ENCODE measurements around the gene RICTOR. TPM values are rescaled to one million over a fixed set of nuclear protein-coding genes. Genes with fewer than 3 reads are reported as not detected.

RICTOR gene
- total and polyA plus RNA-seq, 12 donors: 3.1 to 88.3 (median 45.5) TPM

DNA sequence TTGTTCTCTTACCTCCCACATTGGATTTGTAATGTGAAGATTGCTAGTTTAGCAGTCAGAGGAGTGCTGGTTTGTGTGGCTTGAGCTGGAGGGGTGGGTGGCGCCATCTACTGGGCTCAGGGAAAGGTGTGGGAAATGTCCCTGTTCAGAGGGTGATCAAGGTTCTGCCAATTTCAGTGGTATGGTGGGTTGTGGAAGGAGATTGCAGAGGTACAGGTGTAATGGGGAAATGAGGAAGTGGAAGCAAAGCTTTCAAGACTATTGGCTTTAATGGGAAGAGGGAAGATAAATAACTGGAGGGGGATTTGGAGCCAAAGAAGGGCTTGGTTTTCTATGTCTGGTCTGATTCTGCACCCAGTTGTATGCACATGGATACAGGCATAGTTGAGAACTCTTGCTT is 152.0 kb downstream of the RICTOR start:
- Histone ChIP-seq H3K4me1 (peaks cover 0 to 23% (median 9%) of the 10 kb centered on the region in 9 donors), H3K9me3 (no peaks in the 10 kb centered on the region), H3K36me3 (peaks cover 0 to 95% (median 4%) of the 10 kb centered on the region in 9 donors), H3K27ac (no peak overlapping the region), H3K27me3 (no peaks in the 10 kb centered on the region), H3K4me3 (no peak overlapping the region)
- DNase-seq: peak; percentile 33 to 41
- peak; percentile 47 to 82 (median 69) for TF ChIP-seq CTCF (IDR thresholded peaks at IDR 0.05)
- 10 to 13% methylated on average over 1 of the region's 1 CpG for WGBS, 2 donors
- intact Hi-C loops (cut with DNase I): loop anchor here in 8 of 10 donors (5.0 to 10.0 kb wide), 9 partner anchors 75 to 540 kb away; partner anchors contain the start of gene OSMR (in 1 of the 8)
- ATAC-seq: peak in 7 of 8 donors; percentile 28 to 77 (median 72)

- ATAC-seq (no peak), DNase-seq (no peak)
- no peaks in the 10 kb centered on the region for H3K27me3 ChIP-seq
- intact Hi-C loops (cut with DNase I): loop anchor here in 8 of 10 donors (5.0 to 10.0 kb wide), 9 partner anchors 74 to 539 kb away; partner anchors contain the start of gene OSMR (in 1 of the 8)
- H3K4me1 ChIP-seq: peaks cover 0 to 22% (median 9%) of the 10 kb centered on the region in 9 donors
- no peak overlapping the region for H3K27ac ChIP-seq
- H3K9me3 ChIP-seq: no peaks in the 10 kb centered on the region
- TF ChIP-seq CTCF (IDR thresholded peaks at IDR 0.05): no peak
- peaks cover 0 to 95% (median 3%) of the 10 kb centered on the region in 9 donors for H3K36me3 ChIP-seq
- WGBS, 2 donors: 64 to 81% methylated on average over 1 of the region's 1 CpG
- H3K4me3 ChIP-seq: no peak overlapping the region
Observed at GRCh38 chr5:38921174-38921573, 153.0 kb downstream of the RICTOR start.

DNA sequence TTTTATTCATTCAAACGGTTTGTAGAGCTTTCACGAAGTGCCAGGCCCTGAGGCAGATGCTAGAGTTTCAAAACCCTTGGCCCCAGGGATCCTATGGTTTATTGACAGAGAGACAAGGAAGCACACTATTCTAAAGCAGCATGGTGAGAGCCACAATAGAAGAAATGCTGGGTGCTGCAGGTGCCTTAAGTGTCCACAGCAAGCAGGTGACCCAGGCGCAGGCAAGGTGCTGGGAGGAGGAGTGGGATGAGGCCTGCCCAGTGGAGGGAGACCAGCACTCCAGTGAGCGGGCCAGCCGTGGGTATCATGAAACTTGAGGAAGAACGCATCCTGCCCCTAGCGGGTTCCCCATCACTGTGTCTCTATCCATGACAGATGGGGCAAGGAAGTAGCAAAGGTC is 157.4 kb downstream of the RICTOR start:
- Histone ChIP-seq H3K4me3 (no peak overlapping the region), H3K9me3 (peaks cover 0 to 5% (median 0%) of the 10 kb centered on the region in 11 donors), H3K27ac (no peak overlapping the region), H3K4me1 (no peaks in the 10 kb centered on the region), H3K27me3 (no peaks in the 10 kb centered on the region), H3K36me3 (peaks cover 0 to 57% (median 3%) of the 10 kb centered on the region in 9 donors)
- 86 to 89% methylated on average over 7 of the region's 7 CpGs for WGBS, 2 donors
- no peak for TF ChIP-seq CTCF (IDR thresholded peaks at IDR 0.05)
- no peak for ATAC-seq
- intact Hi-C loops (cut with DNase I): loop anchor here in 2 of 10 donors (10.0 kb wide), 2 partner anchors 92 to 472 kb away; no protein-coding TSS in a partner anchor
- DNase-seq: no peak

GRCh38 chr5:38913714-38914113 is 160.5 kb downstream of the RICTOR start:
- TF ChIP-seq CTCF (IDR thresholded peaks at IDR 0.05): no peak
- no peak overlapping the region for H3K27ac ChIP-seq
- H3K4me3 ChIP-seq: no peak overlapping the region
- intact Hi-C loops (cut with DNase I): loop anchor here in 2 of 10 donors (10.0 kb wide), 2 partner anchors 89 to 469 kb away; no protein-coding TSS in a partner anchor
- ATAC-seq (no peak), DNase-seq (no peak)
- peaks cover 0 to 13% (median 0%) of the 10 kb centered on the region in 11 donors for H3K9me3 ChIP-seq
- no peaks in the 10 kb centered on the region for H3K27me3 ChIP-seq
- no peaks in the 10 kb centered on the region for H3K4me1 ChIP-seq
- H3K36me3 ChIP-seq: peaks cover 0 to 46% (median 3%) of the 10 kb centered on the region in 9 donors
- 73 to 84% methylated on average over 2 of the region's 2 CpGs for WGBS, 2 donors
